ENCODE measurements around the gene NCKAP5.

DNA sequence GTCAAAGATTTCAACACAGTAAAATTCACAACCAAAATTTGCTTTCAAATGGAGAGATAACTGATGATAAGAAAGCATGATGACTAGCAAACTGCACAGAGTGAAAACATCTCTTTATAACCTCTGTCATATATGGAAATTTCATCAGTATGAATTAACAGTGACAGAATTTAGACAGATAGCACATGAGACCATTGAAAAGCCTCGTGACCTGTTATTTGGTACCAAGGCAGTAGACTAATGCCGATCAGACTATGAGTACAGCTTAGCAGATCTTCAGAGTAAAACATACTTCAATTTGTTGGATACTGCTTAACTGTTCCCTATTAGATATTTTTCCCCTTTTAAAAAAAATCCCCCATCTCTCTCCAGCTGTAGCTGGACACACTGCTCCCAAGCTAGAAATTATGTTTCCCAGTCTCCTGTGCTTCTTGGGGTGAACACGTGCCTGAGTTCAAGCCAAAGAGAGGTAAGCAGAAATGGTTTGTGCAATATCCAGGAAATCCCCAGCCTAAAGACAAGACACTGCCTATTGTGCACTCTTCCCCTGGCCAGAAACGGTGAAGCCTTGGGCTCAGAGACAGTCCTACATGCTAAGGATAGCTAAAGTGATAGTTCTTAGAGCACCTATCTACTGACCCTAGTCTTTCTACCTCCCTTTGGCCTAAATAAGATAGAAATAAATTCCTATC lies 256.1 kb downstream of the NCKAP5 start:
- TF ChIP-seq, protein P1, sequence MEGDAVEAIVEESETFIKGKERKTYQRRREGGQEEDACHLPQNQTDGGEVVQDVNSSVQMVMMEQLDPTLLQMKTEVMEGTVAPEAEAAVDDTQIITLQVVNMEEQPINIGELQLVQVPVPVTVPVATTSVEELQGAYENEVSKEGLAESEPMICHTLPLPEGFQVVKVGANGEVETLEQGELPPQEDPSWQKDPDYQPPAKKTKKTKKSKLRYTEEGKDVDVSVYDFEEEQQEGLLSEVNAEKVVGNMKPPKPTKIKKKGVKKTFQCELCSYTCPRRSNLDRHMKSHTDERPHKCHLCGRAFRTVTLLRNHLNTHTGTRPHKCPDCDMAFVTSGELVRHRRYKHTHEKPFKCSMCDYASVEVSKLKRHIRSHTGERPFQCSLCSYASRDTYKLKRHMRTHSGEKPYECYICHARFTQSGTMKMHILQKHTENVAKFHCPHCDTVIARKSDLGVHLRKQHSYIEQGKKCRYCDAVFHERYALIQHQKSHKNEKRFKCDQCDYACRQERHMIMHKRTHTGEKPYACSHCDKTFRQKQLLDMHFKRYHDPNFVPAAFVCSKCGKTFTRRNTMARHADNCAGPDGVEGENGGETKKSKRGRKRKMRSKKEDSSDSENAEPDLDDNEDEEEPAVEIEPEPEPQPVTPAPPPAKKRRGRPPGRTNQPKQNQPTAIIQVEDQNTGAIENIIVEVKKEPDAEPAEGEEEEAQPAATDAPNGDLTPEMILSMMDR (IDR thresholded peaks at IDR 0.05), result no peak
- no peak for TF ChIP-seq POLR2A (IDR thresholded peaks at IDR 0.05)
